Activated CD4-positive, alpha-beta T cell treated with anti-CD3 and anti-CD28 coated beads for 48 hours (primary cell): ENCODE measurements around the gene PUDP.
"Not testable (repeated sequence)": the region's sequence is repeated elsewhere in the genome, so short reads cannot be mapped to it uniquely, and the experiment has no call there.

Experiments
- DNase-seq: peaks from one replicate; pipeline ENCODE4 v3.0.0-alpha.2; 2020

Gene PUDP

GRCh38 chrX:7071390-7071789 lies 76.6 kb downstream of the PUDP start:
- no peak for DNase-seq

GRCh38 chrX:7069556-7069955 lies 78.4 kb downstream of the PUDP start:
- no peak for DNase-seq

- DNase-seq: peak; percentile 11
These were observed 79.0 kb downstream of the PUDP start for GRCh38 chrX:7068939-7069367.

GRCh38 chrX:7067256-7067655 lies 80.7 kb downstream of the PUDP start:
- DNase-seq: no peak

- no peak for DNase-seq
These were observed 82.5 kb downstream of the PUDP start for GRCh38 chrX:7065473-7065872.

- DNase-seq: no peak
These were observed 85.0 kb downstream of the PUDP start for GRCh38 chrX:7062903-7063302.

GRCh38 chrX:7062276-7062675 lies 85.7 kb downstream of the PUDP start:
- no peak for DNase-seq

GRCh38 chrX:7061429-7061828 lies 86.5 kb downstream of the PUDP start:
- no peak for DNase-seq

GRCh38 chrX:7060444-7060843 lies 87.5 kb downstream of the PUDP start:
- no peak for DNase-seq

GRCh38 chrX:7059859-7060258 lies 88.1 kb downstream of the PUDP start:
- no peak for DNase-seq

- DNase-seq: peak; percentile 34
These were observed 88.6 kb downstream of the PUDP start for GRCh38 chrX:7059214-7059838.

GRCh38 chrX:7055386-7056137 lies 92.4 kb downstream of the PUDP start:
- no peak for DNase-seq

GRCh38 chrX:7054219-7055216 lies 93.4 kb downstream of the PUDP start:
- no peak for DNase-seq

GRCh38 chrX:7052541-7052940 lies 95.4 kb downstream of the PUDP start:
- DNase-seq: no peak

- no peak for DNase-seq
These were observed 97.7 kb downstream of the PUDP start for GRCh38 chrX:7050271-7050670.

- DNase-seq: no peak
These were observed 100.0 kb downstream of the PUDP start for GRCh38 chrX:7047951-7048350.

- no peak for DNase-seq
These were observed 102.6 kb downstream of the PUDP start for GRCh38 chrX:7045238-7045955.

GRCh38 chrX:7043796-7044433 lies 104.0 kb downstream of the PUDP start:
- not testable (repeated sequence) for DNase-seq

GRCh38 chrX:7028246-7028645 lies 119.7 kb downstream of the PUDP start:
- no peak for DNase-seq

GRCh38 chrX:7027071-7027470 lies 120.9 kb downstream of the PUDP start:
- no peak for DNase-seq

- DNase-seq: not testable (repeated sequence)
These were observed 121.6 kb downstream of the PUDP start for GRCh38 chrX:7026365-7026764.

GRCh38 chrX:7025471-7025870 lies 122.5 kb downstream of the PUDP start:
- no peak for DNase-seq
